K562 (cell line): ENCODE results near the gene CASTOR1. TPM values are rescaled to one million over a fixed set of nuclear protein-coding genes. Genes with fewer than 3 reads are reported as not detected.

Experiments
- MGA ChIP-seq: fragments of 450-650 bp; IDR thresholded peaks from 2 replicates; pipeline ENCODE4 v1.6.1; 2016; ENCODE audit warnings: mild to moderate bottlenecking, moderate library complexity
- polyA plus RNA-seq, 8 experiments: library from polyadenylated mRNA; depleted of rRNA in 4 of 8; stranded (reverse) in 5 of 8; unstranded in 3 of 8; fragments of >200 nt; fragmentation: Nextera tagmentation in 2 of 8; fragmentation: Illumina TruSeq in 1 of 8; extraction: Ambion mirVana in 2 of 8; extraction: Trizol in 1 of 8; gene quantifications; 2 replicates each; pipeline versions ENCODE4 v1.2.1 to v1.2.3, GENCODE V29; 2011 to 2014; ENCODE audit warnings: inconsistent platforms in 1 of 8, missing spikeins in 1 of 8
- total RNA-seq, 7 experiments: library from RNA; depleted of rRNA in 6 of 7; stranded (reverse); fragments of >200 nt in 6 of 7; fragmentation: Illumina TruSeq in 2 of 7; extraction: Trizol in 2 of 7; gene quantifications; 2 replicates each; pipeline versions ENCODE4 v1.2.1 to v1.2.3, GENCODE V29; 2011 to 2021; ENCODE audit warnings: low replicate concordance in 1 of 7

The CASTOR1 gene
- total and polyA plus RNA-seq, 9 of the 15 experiments (the other 6 are each of a cell fraction or from before 2014, with no cell fraction given) = 0.35 to 2.6 (median 1.1) TPM

GRCh38 chr22:30243661-30244060 lies 45.6 kb downstream of the CASTOR1 start (continued):
- peak; percentile 29; the same call in 1 of the 2 replicates for TF ChIP-seq MGA
